ENCODE results near the gene WASHC4. TPM values are rescaled to one million over a fixed set of nuclear protein-coding genes. Genes with fewer than 3 reads are reported as not detected.

The WASHC4 gene
- total and polyA plus RNA-seq, 10 of the 15 experiments (the other 5 are each of a cell fraction or from before 2014, with no cell fraction given): 16.0 to 50.6 (median 34.0) TPM

DNA sequence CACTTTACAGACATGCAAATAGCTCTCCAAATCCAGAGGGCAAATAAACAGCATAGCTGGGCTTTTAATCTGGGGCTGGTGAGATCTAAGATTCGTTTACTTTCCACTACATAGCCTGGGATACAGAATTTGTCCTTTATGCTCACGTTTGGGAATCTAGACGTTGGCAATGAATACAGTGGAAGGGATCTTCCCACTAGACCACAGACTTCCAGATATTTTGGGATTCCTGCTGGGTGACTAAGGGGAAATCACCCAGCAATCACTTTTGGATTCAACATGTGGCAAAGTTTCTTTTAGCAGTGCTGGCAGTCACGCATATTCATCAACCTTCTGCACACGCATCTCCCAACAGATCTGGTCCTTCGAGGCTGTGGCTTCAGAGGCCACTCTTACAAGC is 104.9 kb downstream of the WASHC4 start:
- Histone ChIP-seq H3K4me3 (no peak overlapping the region), H3K4me2 (ENCODE audit: control insufficient read depth, insufficient read depth) (no peak overlapping the region), H3K4me1 (ENCODE audit: control insufficient read depth, insufficient read depth, low read length) (no peaks in the 10 kb centered on the region; the same call in 1 of the 2 replicates), H3K9ac (ENCODE audit: control insufficient read depth, insufficient read depth, low read length) (no peak overlapping the region), H4K20me1 (ENCODE audit: control insufficient read depth, insufficient read depth) (no peaks in the 10 kb centered on the region), H2AFZ (ENCODE audit: control insufficient read depth, low read depth, low read length) (no peak overlapping the region), H3K9me3 (replicated peaks; ENCODE audit: control insufficient read depth, insufficient read depth, low read length) (no peaks in the 10 kb centered on the region), H3K27ac (ENCODE audit: control insufficient read depth, insufficient read depth) (no peak overlapping the region), H3K36me3 (ENCODE audit: control insufficient read depth in 2 of 2, insufficient read depth in 2 of 2, low read length in 1 of 2) (peaks cover 0 to 2% of the 10 kb centered on the region in 2 experiments; a peak in 3 of 4 replicates), H3K27me3 (replicated peaks in 1 of 2; ENCODE audit: control insufficient read depth in 2 of 2, insufficient read depth in 2 of 2, low read length in 1 of 2) (no peaks in the 10 kb centered on the region), H3K79me2 (ENCODE audit: control insufficient read depth, insufficient read depth, low read length) (no peaks in the 10 kb centered on the region)
- TF ChIP-seq, protein P1, sequence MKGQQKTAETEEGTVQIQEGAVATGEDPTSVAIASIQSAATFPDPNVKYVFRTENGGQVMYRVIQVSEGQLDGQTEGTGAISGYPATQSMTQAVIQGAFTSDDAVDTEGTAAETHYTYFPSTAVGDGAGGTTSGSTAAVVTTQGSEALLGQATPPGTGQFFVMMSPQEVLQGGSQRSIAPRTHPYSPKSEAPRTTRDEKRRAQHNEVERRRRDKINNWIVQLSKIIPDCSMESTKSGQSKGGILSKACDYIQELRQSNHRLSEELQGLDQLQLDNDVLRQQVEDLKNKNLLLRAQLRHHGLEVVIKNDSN (IDR thresholded peaks at IDR 0.05; ENCODE audit: borderline replicate concordance, extremely low read length, insufficient read depth, low read depth, low read length): no peak
- TF ChIP-seq BRCA1 (IDR thresholded peaks at IDR 0.05; ENCODE audit: low read depth, low read length) (no peak), JUND (IDR thresholded peaks at IDR 0.05; ENCODE audit: low read depth, low read length) (no peak), CREB1 (IDR thresholded peaks at IDR 0.05; ENCODE audit: low read depth) (no peak), ATF7 (IDR thresholded peaks at IDR 0.05; ENCODE audit: low read depth) (no peak), POLR2AphosphoS5 (IDR thresholded peaks at IDR 0.05; ENCODE audit: low read length) (no peak), KAT2A (conservative IDR thresholded peaks at IDR 0.05; ENCODE audit: control insufficient read depth, low read depth, low read length) (no peak), RAD21 (IDR thresholded peaks at IDR 0.05; ENCODE audit: insufficient read depth, low read depth, low read length) (no peak)
- intact Hi-C loops (cut with micrococcal nuclease; ENCODE audit: unreplicated experiment): no loop called here
- ChIA-PET POLR2A (no interaction called here), CTCF (interaction anchor here (0.9 kb wide), 1 partner anchor 19 kb away, joined by 3 read pairs; no protein-coding TSS in a partner anchor), RAD21 (ENCODE audit: unreplicated experiment) (no interaction called here), SMC1A (ENCODE audit: uncharacterized antibody, unreplicated experiment) (no interaction called here)
- WGBS (ENCODE audit: insufficient coverage, insufficient replicate concordance, low lambda C conversion rate, missing lambda C conversion rate): 80% methylated on average over 6 of the region's 6 CpGs
- ATAC-seq (no peak), FAIRE-seq (no peak), DNase-seq (ENCODE audit: low read depth, low spot score) (no peak)
- in situ Hi-C loops (cut with MboI): no loop called here
- BruUV-seq (replicated peaks): no TSS peak
